Suprapubic skin (tissue), 4 donors: ENCODE data around the gene CASS4. TPM values are rescaled to one million over a fixed set of nuclear protein-coding genes. Genes with fewer than 3 reads are reported as not detected.
A peak's percentile ranks its signal among the peaks of the same experiment; 100 is the strongest.

Experiments
- DNase-seq, 2 donors: peaks; one replicate each; pipeline ENCODE4 v3.0.0-alpha.2; 2019; ENCODE audit warnings: low spot score in 2 of 2
- H3K27ac ChIP-seq: fragments of 200-600 bp; sonication (generic); one replicate; pipeline ENCODE4 v1.5.1; 2019
- H3K27me3 ChIP-seq: fragments of 200-600 bp; sonication (generic); one replicate; pipeline ENCODE4 v1.5.1; 2019
- H3K36me3 ChIP-seq: fragments of 200-600 bp; sonication (generic); one replicate; pipeline ENCODE4 v1.5.1; 2019
- H3K4me1 ChIP-seq: fragments of 200-600 bp; sonication (generic); one replicate; pipeline ENCODE4 v1.5.1; 2019
- H3K4me3 ChIP-seq: fragments of 200-600 bp; sonication (generic); one replicate; pipeline ENCODE4 v1.5.1; 2019; ENCODE audit warnings: mild to moderate bottlenecking
- H3K9me3 ChIP-seq: fragments of 200-600 bp; sonication (generic); one replicate; pipeline ENCODE4 v1.5.1; 2019
- CTCF ChIP-seq, 2 donors: fragments of 200-600 bp in 1 of 2; fragments of 450-650 bp in 1 of 2; sonication (generic) in 1 of 2; IDR thresholded peaks; one replicate each; pipeline ENCODE4 v1.5.1; 2016 to 2019; ENCODE audit warnings: antibody characterized with exemption in 2 of 2, mild to moderate bottlenecking in 1 of 2, moderate library complexity in 1 of 2
- EP300 ChIP-seq: sonication (generic); formaldehyde crosslinking; IDR thresholded peaks from one replicate; pipeline ENCODE4 v1.6.1; 2017; ENCODE audit warnings: antibody characterized with exemption
- POLR2A ChIP-seq, 2 donors: fragments of 450-650 bp; IDR thresholded peaks; one replicate each; pipeline ENCODE4 v1.6.1; 2017; ENCODE audit warnings: antibody characterized with exemption in 2 of 2, mild to moderate bottlenecking in 2 of 2, moderate library complexity in 2 of 2
- POLR2AphosphoS5 ChIP-seq, 3 donors: sonication (generic); formaldehyde crosslinking; IDR thresholded peaks; one replicate each; pipeline ENCODE4 v1.6.1; 2017; ENCODE audit warnings: antibody characterized with exemption in 3 of 3
- WGBS: methylation state at CpG from one replicate; pipeline ENCODE4 v1.1.5; 2018; 5-methylcytosine and 5-hydroxymethylcytosine counted together
- total RNA-seq, 4 donors: library from RNA; depleted of rRNA; stranded (reverse); fragments of >200 nt; gene quantifications; one replicate each; pipeline ENCODE4 v1.1.0, GENCODE V29; 2016

The CASS4 gene
- total RNA-seq, 4 donors from 2014 or later: 0.42 to 1.9 (median 0.66) TPM

- Histone ChIP-seq H3K9me3 (no peaks in the 10 kb centered on the region), H3K36me3 (peaks cover 6% of the 10 kb centered on the region), H3K27me3 (no peaks in the 10 kb centered on the region), H3K4me3 (peak overlapping the region; percentile 32), H3K27ac (peak overlapping the region; percentile 57), H3K4me1 (peaks cover 8% of the 10 kb centered on the region)
- 90% methylated on average over 7 of the region's 7 CpGs for WGBS
- no peak for TF ChIP-seq CTCF (IDR thresholded peaks at IDR 0.05)
- no peak for TF ChIP-seq EP300
- no peak for TF ChIP-seq POLR2A (IDR thresholded peaks at IDR 0.05)
- no peak for TF ChIP-seq POLR2AphosphoS5 (IDR thresholded peaks at IDR 0.05)
- DNase-seq: no peak
Measured at GRCh38 chr20:56412473-56412790, 372 bp downstream of the CASS4 start.

- Histone ChIP-seq H3K36me3 (peaks cover 1% of the 10 kb centered on the region), H3K4me1 (peaks cover 9% of the 10 kb centered on the region), H3K4me3 (peak overlapping the region; percentile 32), H3K27me3 (no peaks in the 10 kb centered on the region), H3K27ac (peak overlapping the region; percentile 57), H3K9me3 (no peaks in the 10 kb centered on the region)
- 91% methylated on average over 3 of the region's 3 CpGs for WGBS
- TF ChIP-seq POLR2AphosphoS5 (IDR thresholded peaks at IDR 0.05) (no peak), POLR2A (IDR thresholded peaks at IDR 0.05) (no peak), EP300 (no peak), CTCF (IDR thresholded peaks at IDR 0.05) (no peak)
- no peak for DNase-seq
Measured at GRCh38 chr20:56412949-56413348, 889 bp downstream of the CASS4 start.

GRCh38 chr20:56414842-56415765 lies 3.0 kb downstream of the CASS4 start:
- 86% methylated on average over 12 of the region's 12 CpGs for WGBS
- no peaks in the 10 kb centered on the region for H3K27me3 ChIP-seq
- H3K36me3 ChIP-seq: no peaks in the 10 kb centered on the region
- H3K4me1 ChIP-seq: peaks cover 14% of the 10 kb centered on the region
- H3K9me3 ChIP-seq: no peaks in the 10 kb centered on the region
- no peak for DNase-seq
- no peak overlapping the region for H3K4me3 ChIP-seq
- H3K27ac ChIP-seq: no peak overlapping the region
- TF ChIP-seq EP300 (no peak), CTCF (IDR thresholded peaks at IDR 0.05) (no peak), POLR2A (IDR thresholded peaks at IDR 0.05) (no peak), POLR2AphosphoS5 (IDR thresholded peaks at IDR 0.05) (no peak)

- Histone ChIP-seq H3K36me3 (no peaks in the 10 kb centered on the region), H3K27me3 (no peaks in the 10 kb centered on the region), H3K4me3 (no peak overlapping the region), H3K9me3 (no peaks in the 10 kb centered on the region), H3K27ac (peak overlapping the region; percentile 47), H3K4me1 (peaks cover 13% of the 10 kb centered on the region)
- 94% methylated on average over 7 of the region's 7 CpGs for WGBS
- TF ChIP-seq EP300 (no peak), POLR2AphosphoS5 (IDR thresholded peaks at IDR 0.05) (no peak), CTCF (IDR thresholded peaks at IDR 0.05) (no peak), POLR2A (IDR thresholded peaks at IDR 0.05) (no peak)
- DNase-seq: no peak
Measured at GRCh38 chr20:56417402-56417801, 5.3 kb downstream of the CASS4 start.

GRCh38 chr20:56417911-56418310 lies 5.9 kb downstream of the CASS4 start:
- no peaks in the 10 kb centered on the region for H3K9me3 ChIP-seq
- H3K4me3 ChIP-seq: no peak overlapping the region
- TF ChIP-seq EP300 (no peak), POLR2A (IDR thresholded peaks at IDR 0.05) (no peak), POLR2AphosphoS5 (IDR thresholded peaks at IDR 0.05) (no peak), CTCF (IDR thresholded peaks at IDR 0.05) (no peak)
- WGBS: 90% methylated on average over 4 of the region's 4 CpGs
- peak overlapping the region; percentile 47 for H3K27ac ChIP-seq
- H3K27me3 ChIP-seq: no peaks in the 10 kb centered on the region
- no peaks in the 10 kb centered on the region for H3K36me3 ChIP-seq
- no peak for DNase-seq
- peaks cover 14% of the 10 kb centered on the region for H3K4me1 ChIP-seq
